HG02852 (cell line): ENCODE data around the gene GABRR3.

Source experiments
- ATAC-seq: cut with Tn5 transposase; IDR thresholded peaks from one replicate; pipeline ENCODE4 v1.9.1; 2021; ENCODE audit warnings: mild to moderate bottlenecking, moderate library complexity; ENCODE audit not compliant: unreplicated experiment

The GABRR3 gene

GRCh38 chr3:98035208-98035607, at the start of gene GABRR3:
Gene GABRR3 (minus strand): TSS chr3:98035315. CDS start chr3:98034987, 328 bp downstream.
- ATAC-seq = no peak

- no peak for ATAC-seq
Measured at GRCh38 chr3:98073486-98073885, 38.4 kb upstream of the GABRR3 start.

DNA sequence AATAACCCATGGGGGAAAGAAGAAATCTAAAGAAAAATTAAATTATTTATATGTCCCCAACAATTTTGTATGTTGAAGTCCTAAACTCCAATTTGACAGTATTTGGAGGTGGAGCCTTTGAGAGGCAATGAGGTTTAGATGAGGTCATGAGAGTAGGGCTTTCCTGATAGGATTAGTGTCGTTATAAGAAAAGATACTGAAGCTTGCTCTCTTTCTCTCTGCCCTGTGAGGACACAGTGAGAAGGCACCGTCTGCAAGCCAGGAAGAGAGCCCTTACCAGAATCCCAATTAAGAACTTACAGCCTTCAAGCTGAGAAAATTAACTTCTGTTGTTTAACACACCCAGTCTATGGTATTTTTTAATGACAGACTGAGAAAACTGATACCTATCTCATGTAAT, 35.7 kb upstream of the GABRR3 start:
- no peak for ATAC-seq

- ATAC-seq = no peak
Measured at GRCh38 chr3:98068824-98069223, 33.7 kb upstream of the GABRR3 start.

DNA sequence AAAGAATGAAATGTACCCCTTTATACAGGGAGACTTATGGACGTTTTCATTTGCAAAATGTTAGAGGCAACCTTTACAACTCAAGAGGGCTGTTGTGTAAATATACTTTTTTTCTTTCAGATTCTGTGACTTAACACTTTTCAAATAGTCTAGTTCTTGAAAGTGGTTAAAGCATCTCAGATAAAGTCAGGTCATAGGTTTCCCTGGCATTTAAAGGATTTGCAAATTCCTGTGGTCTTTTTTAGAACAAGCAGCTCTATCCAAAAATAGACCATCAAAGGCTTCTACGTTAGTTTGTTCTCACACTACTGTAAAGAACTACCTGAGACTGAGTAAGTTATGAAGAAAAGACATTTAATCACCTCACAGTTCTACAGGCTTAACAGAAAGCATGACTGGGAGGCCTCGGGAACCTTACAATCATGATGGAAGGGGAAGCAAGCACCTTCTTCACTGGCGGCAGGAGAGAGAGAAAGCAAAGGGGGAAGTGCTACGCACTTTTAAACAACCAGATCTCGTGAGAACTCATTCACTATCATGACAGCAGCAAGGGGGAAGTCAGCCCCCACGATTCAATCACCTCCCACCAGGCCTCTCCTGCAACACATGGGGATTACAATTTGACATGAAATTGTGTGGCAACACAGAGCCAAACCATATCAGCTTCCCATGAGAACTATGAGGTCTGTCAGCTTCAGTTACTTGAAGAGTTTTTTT, 23.3 kb upstream of the GABRR3 start:
- ATAC-seq = no peak

DNA sequence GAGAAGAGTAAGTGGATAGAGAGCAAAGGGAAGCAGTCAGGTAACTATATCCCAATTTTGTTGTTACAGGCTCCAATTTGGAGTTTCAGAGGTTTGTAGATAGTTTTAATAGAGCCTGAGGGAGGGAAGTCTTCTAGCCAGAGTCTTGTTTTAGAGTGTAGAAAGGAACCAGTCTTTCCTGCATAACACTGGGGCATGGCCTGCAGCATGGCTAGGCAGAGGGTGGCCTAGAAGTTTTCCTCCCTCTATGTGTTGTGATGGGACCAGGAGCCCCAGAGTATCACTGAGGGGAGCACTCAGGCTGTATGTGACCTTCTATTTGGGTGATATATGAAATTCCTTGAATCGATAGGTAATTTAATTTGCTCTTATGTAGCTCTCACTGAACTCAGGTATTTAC, 22.5 kb upstream of the GABRR3 start:
- no peak for ATAC-seq

- ATAC-seq = no peak
Measured at GRCh38 chr3:98056035-98056434, 20.9 kb upstream of the GABRR3 start.

DNA sequence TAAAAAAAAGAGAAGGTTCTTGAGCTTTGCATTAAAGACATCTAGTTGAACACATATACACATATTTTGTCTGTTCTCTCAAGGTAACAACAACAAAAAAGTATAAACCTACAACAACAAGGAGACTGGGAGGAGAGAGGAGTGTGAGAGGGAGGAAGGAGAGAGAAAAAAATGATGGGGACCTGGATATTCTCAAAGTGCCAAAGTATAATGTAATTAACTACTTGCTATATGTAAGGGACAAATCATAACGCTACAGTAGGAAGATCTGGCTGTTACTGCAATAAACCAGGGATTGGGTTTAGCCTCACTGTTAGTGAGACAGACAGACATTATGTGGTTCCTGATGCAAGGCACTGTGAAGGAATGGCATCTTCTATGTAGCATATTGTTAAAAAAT, 14.2 kb upstream of the GABRR3 start:
- ATAC-seq = no peak

- no peak for ATAC-seq
Measured at GRCh38 chr3:98048586-98048985, 13.5 kb upstream of the GABRR3 start.

GRCh38 chr3:98041350-98041749, 6.2 kb upstream of the GABRR3 start:
- ATAC-seq = no peak

DNA sequence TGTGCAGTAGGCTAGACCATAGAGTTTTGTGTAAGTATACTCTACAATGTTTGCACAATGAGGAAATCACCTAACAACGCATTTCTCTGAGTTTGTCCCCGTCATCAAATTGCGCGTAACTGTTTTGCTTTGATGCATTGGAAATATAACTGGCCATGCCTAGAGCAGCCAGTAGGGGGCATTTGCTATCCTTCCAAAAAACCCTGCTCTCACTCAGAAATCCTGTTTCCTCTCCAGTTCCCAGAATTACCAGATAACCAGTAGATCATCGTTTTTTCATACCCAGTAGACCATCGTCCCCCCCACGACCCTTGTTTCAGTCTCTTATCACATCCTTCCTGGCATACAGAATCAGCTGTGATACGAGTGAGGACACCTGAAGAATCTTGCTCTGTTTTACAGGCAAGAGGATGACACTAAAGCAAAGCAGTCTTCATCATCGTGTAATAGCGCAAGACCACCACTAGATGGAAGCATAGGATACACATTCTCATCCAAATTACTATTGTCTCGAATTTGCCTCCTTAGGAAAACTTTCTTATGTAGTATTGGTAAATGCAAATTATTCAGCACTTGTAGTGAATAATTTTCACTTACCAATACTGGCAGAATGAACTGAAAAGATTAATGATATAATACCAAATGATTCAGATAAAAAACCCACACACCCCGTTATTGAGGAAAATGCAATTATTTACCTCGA, 4.4 kb upstream of the GABRR3 start:
- peak; percentile 95 for ATAC-seq

- no peak for ATAC-seq
Measured at GRCh38 chr3:98038876-98039275, 3.8 kb upstream of the GABRR3 start.

GRCh38 chr3:98038286-98038685, 3.2 kb upstream of the GABRR3 start:
- no peak for ATAC-seq

- ATAC-seq = no peak
Measured at GRCh38 chr3:98034486-98034885, 629 bp downstream of the GABRR3 start.

GRCh38 chr3:98034036-98034435, 1.1 kb downstream of the GABRR3 start:
- ATAC-seq = no peak

DNA sequence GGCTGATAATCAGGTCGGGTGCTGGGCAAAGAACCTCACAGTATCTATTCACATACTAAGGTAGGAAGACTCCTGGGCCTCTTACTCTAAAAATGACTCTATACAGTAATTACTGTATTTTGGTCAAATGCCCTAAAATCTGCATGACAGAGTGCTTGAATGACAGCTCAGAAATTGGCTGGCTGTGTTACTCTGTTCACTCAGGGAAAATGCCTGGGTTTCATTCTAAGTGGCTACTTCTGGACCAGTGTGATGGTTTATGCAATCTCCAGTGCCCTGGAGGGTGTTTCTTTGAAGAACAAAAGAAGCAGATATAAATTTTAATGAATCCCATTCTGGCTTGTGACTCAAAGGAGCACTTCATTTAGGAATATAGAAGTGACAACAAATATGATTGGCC, 2.2 kb downstream of the GABRR3 start:
- no peak for ATAC-seq

DNA sequence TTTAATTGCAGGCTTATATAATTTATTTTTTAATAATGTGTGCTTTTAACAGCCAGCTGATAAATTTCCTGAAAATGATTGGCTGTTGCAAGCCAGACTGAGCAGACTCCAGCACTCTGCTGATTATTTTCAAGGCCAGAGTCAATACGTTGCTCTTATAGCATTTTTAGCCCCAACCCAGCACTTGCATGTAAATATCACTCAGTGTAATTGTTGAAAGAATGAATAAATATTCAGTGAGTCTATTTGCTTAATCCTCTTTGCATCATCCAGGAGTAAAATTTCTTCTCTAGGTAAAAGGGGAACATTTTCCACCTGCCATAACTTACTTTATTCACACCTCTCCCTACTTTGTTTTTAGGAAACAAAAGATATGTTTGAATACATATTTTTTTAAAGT, 2.9 kb downstream of the GABRR3 start:
- ATAC-seq = no peak

GRCh38 chr3:98029083-98029482, 6.0 kb downstream of the GABRR3 start:
- no peak for ATAC-seq

- ATAC-seq = no peak
Measured at GRCh38 chr3:98027085-98027446, 8.0 kb downstream of the GABRR3 start.

GRCh38 chr3:98026425-98027084, 8.6 kb downstream of the GABRR3 start:
- no peak for ATAC-seq

- ATAC-seq = no peak
Measured at GRCh38 chr3:98025392-98025945, 9.6 kb downstream of the GABRR3 start.
